ENCODE measurements around the gene RASA1.
A peak's percentile ranks its signal among the peaks of the same experiment; 100 is the strongest.
"Not testable (repeated sequence)": the region's sequence is repeated elsewhere in the genome, so short reads cannot be mapped to it uniquely, and the experiment has no call there.

RASA1 gene

GRCh38 chr5:87282269-87282668 is 14.6 kb downstream of the RASA1 start:
- no peak for DNase-seq (ENCODE audit: low read depth, low spot score)

- not testable (repeated sequence) for DNase-seq (ENCODE audit: low read depth, low spot score)
Measured at GRCh38 chr5:87287266-87287665, 19.6 kb downstream of the RASA1 start.

GRCh38 chr5:87298692-87299362 is 31.1 kb downstream of the RASA1 start:
- no peak for DNase-seq (ENCODE audit: low read depth, low spot score)

- no peak for DNase-seq (ENCODE audit: low read depth, low spot score)
Measured at GRCh38 chr5:87300176-87300575, 32.5 kb downstream of the RASA1 start.

GRCh38 chr5:87300744-87301143 is 33.1 kb downstream of the RASA1 start:
- DNase-seq (ENCODE audit: low read depth, low spot score): peak; percentile 7

GRCh38 chr5:87302061-87302460 is 34.4 kb downstream of the RASA1 start:
- no peak for DNase-seq (ENCODE audit: low read depth, low spot score)

- no peak for DNase-seq (ENCODE audit: low read depth, low spot score)
Measured at GRCh38 chr5:87303324-87303723, 35.6 kb downstream of the RASA1 start.

- not testable (repeated sequence) for DNase-seq (ENCODE audit: low read depth, low spot score)
Measured at GRCh38 chr5:87306090-87306489, 38.4 kb downstream of the RASA1 start.

- DNase-seq (ENCODE audit: low read depth, low spot score): no peak
Measured at GRCh38 chr5:87307796-87308423, 40.2 kb downstream of the RASA1 start.

- no peak for DNase-seq (ENCODE audit: low read depth, low spot score)
Measured at GRCh38 chr5:87311405-87312279, 44.0 kb downstream of the RASA1 start.

- no peak for DNase-seq (ENCODE audit: low read depth, low spot score)
Measured at GRCh38 chr5:87313216-87313615, 45.5 kb downstream of the RASA1 start.

- DNase-seq (ENCODE audit: low read depth, low spot score): no peak
Measured at GRCh38 chr5:87319469-87319868, 51.8 kb downstream of the RASA1 start.

- DNase-seq (ENCODE audit: low read depth, low spot score): no peak
Measured at GRCh38 chr5:87321605-87322004, 53.9 kb downstream of the RASA1 start.

GRCh38 chr5:87322381-87322780 is 54.7 kb downstream of the RASA1 start:
- DNase-seq (ENCODE audit: low read depth, low spot score): no peak

GRCh38 chr5:87327998-87328397 is 60.3 kb downstream of the RASA1 start:
- DNase-seq (ENCODE audit: low read depth, low spot score): no peak

GRCh38 chr5:87329114-87329513 is 61.4 kb downstream of the RASA1 start:
- DNase-seq (ENCODE audit: low read depth, low spot score): no peak

- DNase-seq (ENCODE audit: low read depth, low spot score): no peak
Measured at GRCh38 chr5:87339986-87340385, 72.3 kb downstream of the RASA1 start.

GRCh38 chr5:87340716-87341115 is 73.0 kb downstream of the RASA1 start:
- DNase-seq (ENCODE audit: low read depth, low spot score): no peak

GRCh38 chr5:87347272-87347671 is 79.6 kb downstream of the RASA1 start:
- DNase-seq (ENCODE audit: low read depth, low spot score): no peak

- DNase-seq (ENCODE audit: low read depth, low spot score): no peak
Measured at GRCh38 chr5:87347841-87348240, 80.2 kb downstream of the RASA1 start.

- DNase-seq (ENCODE audit: low read depth, low spot score): no peak
Measured at GRCh38 chr5:87354496-87354895, 86.8 kb downstream of the RASA1 start.

GRCh38 chr5:87359106-87359505 is 91.4 kb downstream of the RASA1 start:
- DNase-seq (ENCODE audit: low read depth, low spot score): no peak

GRCh38 chr5:87360132-87360531 is 92.4 kb downstream of the RASA1 start:
- DNase-seq (ENCODE audit: low read depth, low spot score): no peak
